RWPE2 (cell line): Measurements from ENCODE around the gene FAM174C.
"Not testable (repeated sequence)": the region's sequence is repeated elsewhere in the genome, so short reads cannot be mapped to it uniquely, and the experiment has no call there.

Source experiments
- ATAC-seq: fragments of 200-7000 bp; cut with Tn5 transposase; 3 replicates; pipeline ENCODE4 v1.9.1; 2021; ENCODE audit warnings: low read depth
- DNase-seq: peaks from one replicate; pipeline ENCODE4 v3.0.0-alpha.2; 2020; ENCODE audit warnings: low spot score
- H3K27ac ChIP-seq: fragments of 450-650 bp; 2 replicates; pipeline ENCODE4 v1.5.1; 2017; ENCODE audit warnings: mild to moderate bottlenecking; ENCODE audit not compliant: poor library complexity, severe bottlenecking
- H3K27me3 ChIP-seq: fragments of 250-450 bp; sonication (Bioruptor Pico); 2 replicates; pipeline ENCODE4 v1.5.1; 2021; ENCODE audit warnings: mild to moderate bottlenecking, moderate library complexity; ENCODE audit not compliant: insufficient read depth, poor library complexity, severe bottlenecking
- H3K36me3 ChIP-seq: fragments of 250-450 bp; sonication (Bioruptor Pico); 2 replicates; pipeline ENCODE4 v1.5.1; 2020; ENCODE audit warnings: low read depth, mild to moderate bottlenecking, moderate library complexity
- H3K4me1 ChIP-seq: fragments of 250-450 bp; sonication (Bioruptor Pico); 2 replicates; pipeline ENCODE4 v1.5.1; 2021; ENCODE audit warnings: mild to moderate bottlenecking, moderate library complexity; ENCODE audit not compliant: insufficient read depth, poor library complexity, severe bottlenecking
- H3K4me3 ChIP-seq: fragments of 250-450 bp; sonication (Bioruptor Pico); 2 replicates; pipeline ENCODE4 v1.5.1; 2021; ENCODE audit warnings: mild to moderate bottlenecking, moderate library complexity; ENCODE audit not compliant: severe bottlenecking
- H3K9me3 ChIP-seq: fragments of 250-450 bp; sonication (Bioruptor Pico); 2 replicates; pipeline ENCODE4 v1.5.1; 2021; ENCODE audit warnings: mild to moderate bottlenecking, moderate library complexity; ENCODE audit not compliant: severe bottlenecking
- TF ChIP-seq, protein P1 (sequence below): fragments of 450-650 bp; IDR thresholded peaks from one replicate; pipeline ENCODE4 v1.5.1; 2017; ENCODE audit warnings: mild to moderate bottlenecking, moderate library complexity; ENCODE audit not compliant: poor library complexity, severe bottlenecking

FAM174C gene

DNA sequence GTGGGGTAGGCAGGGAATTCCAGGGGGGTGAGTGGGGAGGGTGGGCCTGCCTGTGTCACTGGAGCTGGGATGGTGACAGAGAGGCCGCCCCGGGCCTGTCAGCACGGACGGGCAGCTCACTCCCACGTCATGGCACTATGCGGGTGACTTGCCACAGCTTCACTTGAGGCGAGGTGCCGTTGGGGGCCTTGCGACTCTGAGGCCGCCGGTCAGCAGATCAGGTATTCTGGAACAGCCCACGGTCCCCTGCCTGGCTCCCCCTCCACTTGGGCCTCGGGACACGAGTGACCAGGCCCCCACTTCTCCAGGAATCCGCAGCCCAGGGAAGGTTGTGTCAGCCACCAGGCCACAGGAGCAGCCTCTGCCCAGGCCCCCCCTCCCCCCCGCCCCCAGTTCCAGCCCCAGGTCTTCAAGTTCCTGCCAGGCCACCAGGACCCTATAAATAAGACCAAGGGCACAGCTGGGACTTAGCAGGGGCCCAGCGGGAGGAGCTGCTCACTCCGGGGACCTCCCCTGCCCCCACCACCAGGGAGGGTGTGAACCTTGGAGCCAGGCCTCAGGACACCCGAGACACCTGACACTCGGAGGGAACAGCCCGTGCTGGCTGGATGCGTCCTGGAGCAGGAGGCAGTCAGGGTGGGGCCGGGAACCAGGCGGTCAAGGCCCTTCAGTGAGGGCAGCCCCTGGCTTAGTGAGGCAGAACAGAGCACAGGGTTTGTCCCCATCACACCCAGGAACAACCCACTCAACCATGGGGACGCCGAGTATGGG lies 29.7 kb upstream of the FAM174C start:
- Histone ChIP-seq H3K4me1 (peaks cover 23% of the 10 kb centered on the region), H3K27ac (peak overlapping the region; percentile 97), H3K4me3 (no peak overlapping the region), H3K36me3 (peaks cover 17% of the 10 kb centered on the region), H3K27me3 (no peaks in the 10 kb centered on the region), H3K9me3 (no peaks in the 10 kb centered on the region)
- DNase-seq = no peak
- TF ChIP-seq, protein P1, sequence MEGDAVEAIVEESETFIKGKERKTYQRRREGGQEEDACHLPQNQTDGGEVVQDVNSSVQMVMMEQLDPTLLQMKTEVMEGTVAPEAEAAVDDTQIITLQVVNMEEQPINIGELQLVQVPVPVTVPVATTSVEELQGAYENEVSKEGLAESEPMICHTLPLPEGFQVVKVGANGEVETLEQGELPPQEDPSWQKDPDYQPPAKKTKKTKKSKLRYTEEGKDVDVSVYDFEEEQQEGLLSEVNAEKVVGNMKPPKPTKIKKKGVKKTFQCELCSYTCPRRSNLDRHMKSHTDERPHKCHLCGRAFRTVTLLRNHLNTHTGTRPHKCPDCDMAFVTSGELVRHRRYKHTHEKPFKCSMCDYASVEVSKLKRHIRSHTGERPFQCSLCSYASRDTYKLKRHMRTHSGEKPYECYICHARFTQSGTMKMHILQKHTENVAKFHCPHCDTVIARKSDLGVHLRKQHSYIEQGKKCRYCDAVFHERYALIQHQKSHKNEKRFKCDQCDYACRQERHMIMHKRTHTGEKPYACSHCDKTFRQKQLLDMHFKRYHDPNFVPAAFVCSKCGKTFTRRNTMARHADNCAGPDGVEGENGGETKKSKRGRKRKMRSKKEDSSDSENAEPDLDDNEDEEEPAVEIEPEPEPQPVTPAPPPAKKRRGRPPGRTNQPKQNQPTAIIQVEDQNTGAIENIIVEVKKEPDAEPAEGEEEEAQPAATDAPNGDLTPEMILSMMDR = no peak
- no peak for ATAC-seq

DNA sequence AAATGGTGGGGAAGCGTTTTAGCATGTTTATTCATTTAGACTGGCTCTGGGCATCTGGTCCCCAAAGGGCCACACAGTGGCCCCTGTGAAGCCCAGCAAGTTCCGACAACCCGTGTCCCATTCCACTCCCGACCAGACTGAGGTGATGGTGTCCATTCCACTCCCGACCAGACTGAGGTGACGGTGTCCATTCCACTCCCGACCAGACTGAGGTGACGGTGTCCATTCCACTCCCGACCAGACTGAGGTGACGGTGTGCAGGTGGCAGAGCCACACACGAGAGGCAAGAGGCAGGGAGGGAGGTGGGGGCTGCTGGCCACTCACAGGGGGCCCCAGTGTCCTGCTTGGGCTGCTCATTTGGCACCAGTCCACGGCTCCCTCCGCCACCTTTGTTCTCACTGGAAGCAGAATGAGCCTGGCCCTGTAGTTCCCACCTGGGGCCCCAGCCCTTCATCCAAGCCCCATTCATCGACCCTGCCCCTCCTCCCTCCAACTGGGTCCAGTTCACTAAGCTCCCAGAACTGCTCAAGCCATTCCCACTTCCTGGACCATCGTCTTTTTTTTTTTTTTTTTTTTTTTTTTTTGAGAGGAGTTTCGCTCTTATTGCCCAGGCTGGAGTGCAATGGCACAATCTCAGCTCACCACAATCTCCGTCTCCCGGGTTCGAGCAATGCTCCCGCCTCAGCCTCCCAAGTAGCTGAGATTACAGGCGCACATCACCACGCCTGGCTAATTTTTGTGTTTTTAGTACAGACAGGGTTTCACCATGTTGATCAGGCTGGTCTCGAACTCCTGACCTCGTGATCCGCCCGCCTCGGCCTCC lies 28.9 kb upstream of the FAM174C start:
- peak overlapping the region; percentile 97 for H3K27ac ChIP-seq
- peaks cover 18% of the 10 kb centered on the region for H3K4me1 ChIP-seq
- peaks cover 25% of the 10 kb centered on the region for H3K36me3 ChIP-seq
- not testable (repeated sequence) for H3K27me3 ChIP-seq, ATAC-seq, H3K4me3 ChIP-seq, DNase-seq, H3K9me3 ChIP-seq

DNA sequence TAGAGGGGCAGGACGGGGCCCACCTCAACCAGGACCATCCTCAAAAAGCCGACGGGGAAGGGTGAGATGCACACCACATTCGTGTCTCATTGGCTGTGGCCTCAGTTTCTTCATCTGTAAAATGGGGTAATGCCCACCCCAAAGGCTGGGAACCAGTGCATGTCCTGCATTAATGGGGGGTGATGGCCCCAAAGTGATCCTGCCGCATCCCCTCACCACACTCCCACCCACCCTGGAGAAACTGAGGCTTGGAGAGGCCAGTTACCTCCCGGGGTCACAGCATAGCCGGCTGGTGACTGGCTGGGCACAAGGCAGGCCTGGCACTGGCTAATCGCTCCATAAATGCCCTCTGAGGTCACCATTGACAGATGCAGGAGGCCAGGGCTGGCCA lies 27.6 kb upstream of the FAM174C start:
- Histone ChIP-seq H3K4me1 (peaks cover 18% of the 10 kb centered on the region), H3K27ac (peak overlapping the region; percentile 97), H3K36me3 (peaks cover 30% of the 10 kb centered on the region), H3K27me3 (no peaks in the 10 kb centered on the region), H3K4me3 (peak overlapping the region; percentile 58), H3K9me3 (no peaks in the 10 kb centered on the region)
- no peak for ATAC-seq
- no peak for DNase-seq
- TF ChIP-seq, protein P1 = no peak

DNA sequence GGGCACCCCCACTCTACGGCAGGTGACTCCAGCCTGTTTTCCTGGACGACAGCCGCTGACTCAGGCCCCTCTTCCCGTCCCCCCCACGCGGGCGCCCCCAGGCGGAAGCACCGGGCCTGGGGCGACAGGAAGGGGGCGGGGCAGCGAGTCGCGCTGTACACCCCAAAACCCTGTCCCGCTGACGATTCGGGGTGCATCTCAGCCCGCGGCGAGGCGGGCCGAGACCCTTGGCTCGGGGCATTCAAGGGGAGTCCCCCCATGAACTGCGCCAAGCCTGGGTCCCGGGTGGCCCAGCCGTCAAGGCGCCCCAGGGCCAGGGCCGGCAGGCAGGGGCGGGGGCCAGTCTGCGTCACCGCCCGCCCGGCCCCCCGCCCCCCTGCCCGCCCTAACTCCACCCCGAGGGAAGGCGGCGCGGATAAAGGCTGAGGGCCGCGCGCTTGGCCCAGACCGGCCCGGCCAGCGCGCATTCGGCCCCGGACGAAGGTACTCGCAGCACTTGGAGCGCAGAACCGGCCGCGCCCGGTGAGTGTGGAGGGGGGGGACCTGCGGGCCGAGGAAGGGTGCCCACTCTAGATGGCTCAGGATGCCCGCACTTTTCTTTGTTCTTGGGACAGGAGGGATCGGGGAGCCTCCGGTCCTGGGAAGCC lies 27.1 kb upstream of the FAM174C start, which contains the start of gene MIDN:
Gene MIDN (plus strand): TSS at position 445 of the 647 bp plus-strand sequence. CDS start 1,714 bp downstream, outside the sequence.
- H3K27ac ChIP-seq = peak within 1 kb of the TSS; percentile 97
- H3K36me3 ChIP-seq = peaks cover 30% of the 10 kb centered on the region
- no peaks in the 10 kb centered on the region for H3K9me3 ChIP-seq
- no peaks in the 10 kb centered on the region for H3K27me3 ChIP-seq
- ATAC-seq = peak; percentile 33
- H3K4me1 ChIP-seq = peaks cover 13% of the 10 kb centered on the region
- H3K4me3 ChIP-seq = peak within 1 kb of the TSS; percentile 58
- DNase-seq = no peak
- TF ChIP-seq, protein P1 = no peak

DNA sequence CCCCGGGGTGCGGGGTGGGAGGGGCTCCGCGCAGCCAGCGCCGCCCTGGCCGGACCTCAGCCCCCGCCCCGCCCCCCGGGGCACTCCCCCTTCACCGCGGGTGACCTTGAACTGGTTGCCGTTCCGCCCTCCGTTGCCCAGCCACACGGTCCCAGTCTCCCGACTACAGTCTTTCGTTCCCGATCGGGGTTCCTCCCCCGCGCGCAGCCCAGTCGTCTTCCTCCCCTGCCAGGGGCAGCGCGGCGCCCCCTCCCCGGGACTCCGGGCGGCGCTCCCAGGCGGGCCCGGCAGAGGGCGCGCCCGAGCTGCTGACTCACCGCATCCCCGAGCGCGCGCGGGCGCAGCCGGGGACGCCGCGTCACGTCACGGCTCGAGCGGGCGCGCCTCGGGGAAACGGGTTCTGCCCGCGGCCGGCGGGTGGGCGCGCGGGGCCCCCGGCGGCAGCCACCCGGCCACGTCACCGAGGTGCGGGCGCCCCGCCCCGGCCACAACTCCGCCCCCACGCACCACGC lies 26.5 kb upstream of the FAM174C start:
- Histone ChIP-seq H3K27me3 (no peaks in the 10 kb centered on the region), H3K4me1 (peaks cover 18% of the 10 kb centered on the region), H3K9me3 (no peaks in the 10 kb centered on the region), H3K4me3 (peak overlapping the region; percentile 58), H3K36me3 (peaks cover 33% of the 10 kb centered on the region), H3K27ac (peak overlapping the region; percentile 97)
- ATAC-seq (peak; percentile 3; the same call in 2 of the 3 replicates), DNase-seq (no peak)
- TF ChIP-seq, protein P1 = peak; percentile 83
